Neural cell (in vitro differentiated cells): ENCODE measurements around the gene LAMB4.

Source experiments
- CTCF ChIP-seq: fragments of 450-650 bp; IDR thresholded peaks from 2 replicates; pipeline ENCODE4 v1.5.1; 2014; ENCODE audit warnings: antibody characterized with exemption, mild to moderate bottlenecking, moderate library complexity; ENCODE audit not compliant: poor library complexity, severe bottlenecking
- EZH2 ChIP-seq: fragments of 200-600, 300-800 bp; shearing (Covaris generic), sonication (generic); IDR thresholded peaks from 2 replicates; pipeline ENCODE4 v1.6.1; 2014; ENCODE audit warnings: antibody characterized with exemption, low read length, borderline replicate concordance, mild to moderate bottlenecking; ENCODE audit not compliant: insufficient read depth, poor library complexity, severe bottlenecking
- POLR2AphosphoS5 ChIP-seq: IDR thresholded peaks from 2 replicates; pipeline ENCODE4 v1.6.1; 2012
- SMC3 ChIP-seq: fragments of 450-650 bp; conservative IDR thresholded peaks from 2 replicates; pipeline ENCODE4 v1.6.1; 2014; ENCODE audit warnings: antibody characterized with exemption, mild to moderate bottlenecking, moderate library complexity; ENCODE audit not compliant: poor library complexity

GRCh38 chr7:108170251-108170650 lies 40.1 kb upstream of the LAMB4 start:
- TF ChIP-seq POLR2AphosphoS5 (no peak), CTCF (no peak), EZH2 (no peak), SMC3 (no peak)
